PFSK-1 (cell line): Measurements from ENCODE around the gene ANTXR1.

Experiments used
- POLR2AphosphoS5 ChIP-seq: IDR thresholded peaks from 2 replicates; pipeline ENCODE4 v1.6.1; 2012; ENCODE audit warnings: low read depth, mild to moderate bottlenecking, control low read depth, low read length, moderate library complexity
- REST ChIP-seq, 2 experiments: IDR thresholded peaks; 2 replicates each; pipeline versions ENCODE4 v1.6.1 to v1.8.0; 2011 to 2012; ENCODE audit warnings: low read depth in 2 of 2, low read length in 2 of 2, control low read depth in 1 of 2, inconsistent platforms in 1 of 2, mild to moderate bottlenecking in 1 of 2, moderate library complexity in 1 of 2; ENCODE audit not compliant: insufficient read depth in 1 of 2
- SIN3A ChIP-seq: IDR thresholded peaks from 2 replicates; pipeline ENCODE4 v1.6.1; 2012; ENCODE audit warnings: mild to moderate bottlenecking, low read length, moderate library complexity, borderline replicate concordance; ENCODE audit not compliant: insufficient read depth
- TAF1 ChIP-seq: IDR thresholded peaks from 2 replicates; pipeline ENCODE4 v1.6.1; 2012; ENCODE audit warnings: low read length, control low read depth, borderline replicate concordance; ENCODE audit not compliant: insufficient read depth

GRCh38 chr2:68968221-68968620 is 44.8 kb upstream of the ANTXR1 start:
- TF ChIP-seq TAF1 = no peak
- no peak for TF ChIP-seq SIN3A
- no peak for TF ChIP-seq POLR2AphosphoS5
- TF ChIP-seq REST (IDR thresholded peaks at IDR 0.05; ENCODE audit: insufficient read depth in 1 of 2, low read depth in 2 of 2, low read length in 2 of 2) = no peak
